ENCODE data around the gene NMT1.

Gene NMT1

GRCh38 chr17:45128989-45129388 lies 67.9 kb downstream of the NMT1 start:
- H3K4me3 ChIP-seq (ENCODE audit: control insufficient read depth, low read depth, low read length), result no peak overlapping the region
- DNase-seq (ENCODE audit: low read depth), result no peak
- TF ChIP-seq, protein P1, sequence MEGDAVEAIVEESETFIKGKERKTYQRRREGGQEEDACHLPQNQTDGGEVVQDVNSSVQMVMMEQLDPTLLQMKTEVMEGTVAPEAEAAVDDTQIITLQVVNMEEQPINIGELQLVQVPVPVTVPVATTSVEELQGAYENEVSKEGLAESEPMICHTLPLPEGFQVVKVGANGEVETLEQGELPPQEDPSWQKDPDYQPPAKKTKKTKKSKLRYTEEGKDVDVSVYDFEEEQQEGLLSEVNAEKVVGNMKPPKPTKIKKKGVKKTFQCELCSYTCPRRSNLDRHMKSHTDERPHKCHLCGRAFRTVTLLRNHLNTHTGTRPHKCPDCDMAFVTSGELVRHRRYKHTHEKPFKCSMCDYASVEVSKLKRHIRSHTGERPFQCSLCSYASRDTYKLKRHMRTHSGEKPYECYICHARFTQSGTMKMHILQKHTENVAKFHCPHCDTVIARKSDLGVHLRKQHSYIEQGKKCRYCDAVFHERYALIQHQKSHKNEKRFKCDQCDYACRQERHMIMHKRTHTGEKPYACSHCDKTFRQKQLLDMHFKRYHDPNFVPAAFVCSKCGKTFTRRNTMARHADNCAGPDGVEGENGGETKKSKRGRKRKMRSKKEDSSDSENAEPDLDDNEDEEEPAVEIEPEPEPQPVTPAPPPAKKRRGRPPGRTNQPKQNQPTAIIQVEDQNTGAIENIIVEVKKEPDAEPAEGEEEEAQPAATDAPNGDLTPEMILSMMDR (IDR thresholded peaks at IDR 0.05; ENCODE audit: control insufficient read depth, insufficient read depth, low read depth, low read length, missing control alignments), result no peak

DNA sequence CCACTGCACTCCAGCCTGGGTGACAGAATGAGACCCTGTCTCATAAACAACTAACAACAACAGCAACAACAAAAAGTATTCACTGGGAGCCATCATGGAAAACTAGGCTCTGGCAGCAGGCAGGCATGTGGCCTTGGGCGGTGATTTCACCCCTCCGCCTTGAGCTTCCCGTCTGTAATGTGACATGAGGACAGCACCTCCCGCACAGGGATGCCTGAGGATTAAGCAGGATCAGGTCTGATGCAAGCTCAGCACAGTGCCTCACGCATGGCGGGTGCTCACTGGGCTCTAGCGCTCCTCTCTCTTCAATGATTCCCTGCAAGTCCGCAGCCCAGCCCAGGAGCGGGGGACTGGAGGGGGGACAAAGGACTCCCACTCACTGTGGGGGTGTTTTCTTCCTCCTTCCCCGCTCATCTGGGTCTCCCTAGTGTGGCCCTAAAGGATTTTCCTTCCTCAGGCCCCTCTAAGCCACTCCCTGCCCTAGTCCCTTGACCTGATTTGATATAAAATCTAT lies 68.4 kb downstream of the NMT1 start:
- no peak for DNase-seq (ENCODE audit: low read depth)
- no peak overlapping the region for H3K4me3 ChIP-seq (ENCODE audit: control insufficient read depth, low read depth, low read length)
- TF ChIP-seq, protein P1 (IDR thresholded peaks at IDR 0.05; ENCODE audit: control insufficient read depth, insufficient read depth, low read depth, low read length, missing control alignments), result no peak

DNA sequence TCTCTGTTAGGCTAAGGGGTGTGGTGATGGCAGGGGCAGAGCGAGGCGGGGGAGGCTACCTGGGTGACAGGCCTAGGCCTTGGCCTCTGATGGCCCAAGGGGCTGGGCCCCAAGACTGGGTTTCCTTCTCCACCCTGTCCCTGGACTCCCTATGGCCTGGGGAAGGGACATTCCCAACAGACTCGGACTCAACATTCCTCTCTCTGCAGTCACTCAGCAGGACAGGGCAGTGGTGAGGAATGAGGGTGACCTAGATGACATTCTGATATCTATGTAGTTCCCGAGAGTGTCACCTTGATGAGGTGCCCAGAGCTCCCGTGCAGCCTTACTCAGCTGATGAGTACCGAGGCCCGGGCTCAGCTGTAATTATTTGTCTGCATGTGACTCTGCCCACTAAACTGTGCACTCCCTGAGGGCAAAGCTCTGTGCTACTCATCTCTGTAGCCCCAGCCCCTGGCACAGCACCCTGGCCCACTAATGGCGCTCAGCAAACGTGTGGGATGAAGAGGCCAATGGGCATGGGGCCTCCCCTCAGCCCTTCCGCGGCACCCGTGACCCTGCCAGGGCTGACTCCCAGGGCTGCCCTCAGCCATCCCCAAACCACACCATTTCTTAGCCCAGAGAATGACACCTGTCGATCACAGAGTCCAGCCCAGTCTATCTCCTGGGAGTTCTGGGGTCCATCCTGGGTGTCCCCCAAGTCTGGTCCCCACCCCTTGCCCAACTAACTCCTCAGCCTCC lies 69.0 kb downstream of the NMT1 start:
- DNase-seq (ENCODE audit: low read depth), result no peak
- H3K4me3 ChIP-seq (ENCODE audit: control insufficient read depth, low read depth, low read length), result no peak overlapping the region
- TF ChIP-seq, protein P1 (IDR thresholded peaks at IDR 0.05; ENCODE audit: control insufficient read depth, insufficient read depth, low read depth, low read length, missing control alignments), result no peak

GRCh38 chr17:45130681-45131615 lies 69.8 kb downstream of the NMT1 start:
- TF ChIP-seq, protein P1 (IDR thresholded peaks at IDR 0.05; ENCODE audit: control insufficient read depth, insufficient read depth, low read depth, low read length, missing control alignments), result no peak
- DNase-seq (ENCODE audit: low read depth), result no peak
- peak overlapping the region; percentile 60 for H3K4me3 ChIP-seq (ENCODE audit: control insufficient read depth, low read depth, low read length)

DNA sequence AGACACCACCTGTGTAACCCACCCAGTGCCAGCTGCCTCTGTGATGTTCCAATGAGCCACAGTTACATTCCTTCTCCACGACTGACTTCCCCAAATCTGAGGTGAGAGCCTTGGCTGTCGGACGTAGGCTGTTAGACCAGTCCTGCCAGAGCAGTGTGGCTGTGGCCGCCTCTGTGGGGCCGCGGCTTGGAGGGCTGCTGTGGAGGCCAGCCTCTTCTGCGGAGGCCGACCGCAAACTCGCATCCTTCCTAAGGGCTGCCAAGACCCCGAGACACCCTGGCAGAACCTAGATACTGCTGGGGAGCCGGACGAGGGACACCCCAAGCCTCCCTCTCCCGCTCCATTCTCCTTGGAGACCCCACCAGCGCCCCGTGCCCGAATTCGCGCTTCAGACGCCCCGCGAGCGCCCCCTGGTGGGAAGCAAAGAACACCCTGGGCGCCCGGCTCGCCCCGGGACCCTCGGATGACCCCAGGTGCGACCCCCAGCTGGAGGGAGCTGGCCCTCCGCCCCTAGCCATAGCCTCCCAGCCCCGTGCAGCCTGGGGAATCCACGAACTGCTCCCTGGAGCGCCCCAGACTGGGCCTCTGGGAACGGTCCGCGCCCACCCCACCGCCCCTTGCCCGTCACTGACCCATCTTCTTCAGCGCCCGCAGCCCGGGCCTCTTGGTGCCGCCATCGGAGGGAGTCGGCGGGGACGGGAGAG lies 70.7 kb downstream of the NMT1 start:
- TF ChIP-seq, protein P1 (IDR thresholded peaks at IDR 0.05; ENCODE audit: control insufficient read depth, insufficient read depth, low read depth, low read length, missing control alignments), result peak; percentile 85
- H3K4me3 ChIP-seq (ENCODE audit: control insufficient read depth, low read depth, low read length), result peak overlapping the region; percentile 60
- no peak for DNase-seq (ENCODE audit: low read depth)

DNA sequence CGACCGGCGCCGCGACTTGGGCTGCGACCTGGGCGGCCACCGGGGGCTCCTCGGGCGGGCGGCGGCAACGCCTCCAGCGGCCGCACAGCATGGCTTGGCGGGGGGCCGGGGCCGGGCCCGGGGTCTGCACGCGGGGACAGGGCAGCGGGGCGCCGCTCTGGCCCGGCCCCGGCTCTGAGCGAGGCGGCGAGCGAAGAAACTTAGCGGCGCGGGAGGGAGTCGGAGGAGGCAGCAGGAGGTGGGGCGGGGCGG lies 71.1 kb downstream of the NMT1 start, which contains the start of gene PLCD3:
PLCD3 (minus strand) TSS at position 196 of the 252 bp plus-strand sequence; CDS start at position 91, 105 bp downstream.
- TF ChIP-seq, protein P1 (IDR thresholded peaks at IDR 0.05; ENCODE audit: control insufficient read depth, insufficient read depth, low read depth, low read length, missing control alignments), result no peak
- DNase-seq (ENCODE audit: low read depth), result no peak

More for the DNA sequence above, 71.1 kb downstream of the NMT1 start, which contains the start of gene PLCD3:
- H3K4me3 ChIP-seq (ENCODE audit: control insufficient read depth, low read depth, low read length), result peak within 1 kb of the TSS; percentile 60
